Right atrium auricular region (tissue), 2 donors: Measurements from ENCODE around the gene MKKS. TPM values are rescaled to one million over a fixed set of nuclear protein-coding genes. Genes with fewer than 3 reads are reported as not detected.

Experiments used
- DNase-seq: peaks from one replicate; pipeline ENCODE4 v3.0.0-alpha.2; 2019; ENCODE audit warnings: low spot score
- H3K27ac ChIP-seq, 2 donors: fragments of 200-600 bp; sonication (generic); 1 replicate in 1 of 2; 2 replicates in 1 of 2; pipeline ENCODE4 v1.5.1; 2016 to 2019
- H3K27me3 ChIP-seq, 2 donors: fragments of 200-600 bp; sonication (generic); one replicate each; pipeline versions ENCODE4 v1.5.1 to v1.6.0; 2017 to 2019
- H3K36me3 ChIP-seq: fragments of 200-600 bp; sonication (generic); one replicate; pipeline ENCODE4 v1.5.1; 2016
- H3K4me1 ChIP-seq, 2 donors: fragments of 200-600 bp; sonication (generic); one replicate each; pipeline versions ENCODE4 v1.5.1 to v1.6.0; 2017 to 2019
- H3K4me3 ChIP-seq, 2 donors: fragments of 200-600 bp; sonication (generic); 1 replicate in 1 of 2; 2 replicates in 1 of 2; pipeline ENCODE4 v1.5.1; 2017 to 2019; ENCODE audit warnings: mild to moderate bottlenecking in 1 of 2, moderate library complexity in 1 of 2
- H3K9me3 ChIP-seq, 2 donors: fragments of 200-600 bp; sonication (generic); one replicate each; pipeline ENCODE4 v1.5.1; 2019
- total RNA-seq, 2 donors: library from RNA; depleted of rRNA; stranded (reverse); fragments of >200 nt; gene quantifications; one replicate each; pipeline ENCODE4 v1.1.0, GENCODE V29; 2016
- TF ChIP-seq, protein P1 (sequence below), 2 donors: fragments of 200-600 bp; sonication (generic); IDR thresholded peaks; one replicate each; pipeline ENCODE4 v1.5.1; 2019; ENCODE audit warnings: antibody characterized with exemption in 2 of 2

MKKS gene
- total RNA-seq, 2 donors from 2014 or later = 12.4 to 15.4 TPM

DNA sequence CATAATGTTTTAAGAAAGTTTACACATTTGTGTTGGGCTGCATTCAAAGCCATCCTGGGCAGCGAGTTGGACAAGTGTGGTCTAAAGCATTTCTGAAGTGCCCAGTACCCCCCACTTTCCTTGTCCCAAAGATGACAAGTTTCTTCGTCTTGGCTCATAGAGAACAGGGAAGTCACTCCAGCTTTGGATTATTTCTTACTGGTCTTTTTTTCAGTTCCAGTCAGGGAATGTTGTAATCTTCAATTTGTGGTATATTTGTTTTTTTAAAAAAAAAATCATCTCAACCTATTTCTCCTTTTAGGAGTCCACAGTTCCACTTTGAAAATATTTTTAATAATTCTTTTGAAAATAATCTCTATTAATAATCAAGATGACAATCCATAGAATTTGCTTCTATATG, 35.0 kb upstream of the MKKS start:
- no peak for DNase-seq
- no peak overlapping the region for H3K4me3 ChIP-seq
- H3K27ac ChIP-seq = no peak overlapping the region
- H3K4me1 ChIP-seq = peaks cover 0 to 32% of the 10 kb centered on the region in 2 donors
- TF ChIP-seq, protein P1, sequence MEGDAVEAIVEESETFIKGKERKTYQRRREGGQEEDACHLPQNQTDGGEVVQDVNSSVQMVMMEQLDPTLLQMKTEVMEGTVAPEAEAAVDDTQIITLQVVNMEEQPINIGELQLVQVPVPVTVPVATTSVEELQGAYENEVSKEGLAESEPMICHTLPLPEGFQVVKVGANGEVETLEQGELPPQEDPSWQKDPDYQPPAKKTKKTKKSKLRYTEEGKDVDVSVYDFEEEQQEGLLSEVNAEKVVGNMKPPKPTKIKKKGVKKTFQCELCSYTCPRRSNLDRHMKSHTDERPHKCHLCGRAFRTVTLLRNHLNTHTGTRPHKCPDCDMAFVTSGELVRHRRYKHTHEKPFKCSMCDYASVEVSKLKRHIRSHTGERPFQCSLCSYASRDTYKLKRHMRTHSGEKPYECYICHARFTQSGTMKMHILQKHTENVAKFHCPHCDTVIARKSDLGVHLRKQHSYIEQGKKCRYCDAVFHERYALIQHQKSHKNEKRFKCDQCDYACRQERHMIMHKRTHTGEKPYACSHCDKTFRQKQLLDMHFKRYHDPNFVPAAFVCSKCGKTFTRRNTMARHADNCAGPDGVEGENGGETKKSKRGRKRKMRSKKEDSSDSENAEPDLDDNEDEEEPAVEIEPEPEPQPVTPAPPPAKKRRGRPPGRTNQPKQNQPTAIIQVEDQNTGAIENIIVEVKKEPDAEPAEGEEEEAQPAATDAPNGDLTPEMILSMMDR (IDR thresholded peaks at IDR 0.05) = no peak
- H3K9me3 ChIP-seq = no peaks in the 10 kb centered on the region
- H3K36me3 ChIP-seq = no peaks in the 10 kb centered on the region
- H3K27me3 ChIP-seq = no peaks in the 10 kb centered on the region

DNA sequence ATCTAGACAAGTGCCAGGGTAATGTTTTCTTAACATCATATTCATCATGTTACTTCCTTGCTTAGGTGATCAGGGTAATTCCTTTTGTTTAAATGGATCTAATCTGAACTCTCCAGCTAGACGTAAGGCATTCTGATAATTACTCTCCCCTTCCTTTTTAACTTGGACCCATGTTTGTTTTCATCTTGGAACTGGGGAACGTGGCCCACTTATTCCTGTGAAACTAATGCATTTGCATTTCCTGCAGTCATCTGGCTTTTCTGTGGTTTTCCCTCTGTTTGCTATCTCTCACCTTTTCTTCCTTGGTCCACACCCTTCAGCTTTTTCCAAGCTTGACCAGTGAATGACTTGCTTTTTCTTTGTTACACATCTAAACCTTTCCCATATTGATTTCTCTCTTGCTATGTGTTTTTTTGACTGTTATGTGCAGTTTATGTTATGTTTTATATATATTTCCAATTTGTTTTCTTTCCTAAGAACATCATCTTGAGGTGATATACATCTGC, 34.4 kb upstream of the MKKS start:
- H3K27me3 ChIP-seq = no peaks in the 10 kb centered on the region
- H3K36me3 ChIP-seq = no peaks in the 10 kb centered on the region
- H3K4me1 ChIP-seq = peaks cover 0 to 32% of the 10 kb centered on the region in 2 donors
- TF ChIP-seq, protein P1 (IDR thresholded peaks at IDR 0.05) = no peak
- no peak overlapping the region for H3K4me3 ChIP-seq
- H3K9me3 ChIP-seq = no peaks in the 10 kb centered on the region
- DNase-seq = no peak
- H3K27ac ChIP-seq = peak overlapping the region in 1 of 2 donors; percentile 51

DNA sequence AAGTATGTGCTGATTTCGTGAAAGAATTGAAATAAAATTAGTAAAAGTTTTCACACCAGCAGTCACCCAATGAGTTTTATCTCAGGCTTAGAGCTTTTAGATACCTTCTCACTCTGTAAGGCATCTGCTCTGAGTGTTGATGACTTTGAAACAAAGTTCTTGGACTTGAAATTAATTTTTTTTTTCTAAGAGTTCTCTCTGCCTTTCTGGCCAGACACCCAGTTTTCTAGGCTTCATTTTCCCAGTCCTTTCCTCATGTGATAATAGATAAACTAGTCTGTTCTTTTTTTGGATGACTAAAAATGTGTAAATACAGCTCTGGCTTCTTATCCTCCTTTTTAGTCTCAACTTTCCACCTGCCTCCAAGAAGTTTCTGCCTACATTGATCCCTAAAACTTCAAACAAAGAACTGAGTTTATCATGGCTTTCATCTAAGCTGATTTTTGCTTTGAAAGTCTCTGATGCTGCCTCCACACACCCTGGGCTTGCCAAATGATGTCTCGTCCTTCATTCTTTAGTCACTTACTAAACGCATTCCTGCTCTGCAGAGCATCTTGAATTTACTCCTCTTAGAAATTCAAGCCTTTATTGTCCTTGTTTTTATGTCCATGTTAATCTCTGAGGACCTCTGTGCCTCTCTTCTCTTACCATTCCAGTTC, 33.8 kb upstream of the MKKS start:
- Histone ChIP-seq H3K9me3 (no peaks in the 10 kb centered on the region), H3K36me3 (no peaks in the 10 kb centered on the region), H3K4me3 (no peak overlapping the region), H3K27ac (peak overlapping the region in 1 of 2 donors; percentile 51), H3K4me1 (peaks cover 0 to 32% of the 10 kb centered on the region in 2 donors), H3K27me3 (no peaks in the 10 kb centered on the region)
- TF ChIP-seq, protein P1 (IDR thresholded peaks at IDR 0.05) = no peak
- no peak for DNase-seq

DNA sequence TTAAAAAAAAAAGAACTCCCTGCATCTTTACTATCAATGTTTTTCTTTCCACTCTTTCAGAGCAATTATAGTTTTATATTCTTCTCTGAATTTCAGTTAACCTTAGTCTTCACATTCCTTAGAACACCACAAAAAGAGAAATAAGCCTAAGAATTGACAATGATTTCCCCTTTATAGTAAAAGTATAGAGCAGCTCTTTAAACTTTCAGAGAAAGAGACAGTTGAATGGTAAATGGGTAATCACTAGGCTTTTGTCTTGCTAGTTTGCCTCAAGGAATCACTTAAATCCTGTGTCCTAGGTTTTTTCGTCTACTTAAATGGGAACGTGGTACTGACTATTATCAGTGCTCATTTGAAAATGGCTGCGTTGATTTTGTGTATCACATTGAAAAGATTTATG, 32.8 kb upstream of the MKKS start:
- H3K27me3 ChIP-seq = no peaks in the 10 kb centered on the region
- peak overlapping the region; percentile 42 to 54 for H3K27ac ChIP-seq
- DNase-seq = no peak
- H3K9me3 ChIP-seq = no peaks in the 10 kb centered on the region
- TF ChIP-seq, protein P1 (IDR thresholded peaks at IDR 0.05) = no peak
- H3K36me3 ChIP-seq = no peaks in the 10 kb centered on the region
- peaks cover 0 to 32% of the 10 kb centered on the region in 2 donors for H3K4me1 ChIP-seq
- H3K4me3 ChIP-seq = no peak overlapping the region

DNA sequence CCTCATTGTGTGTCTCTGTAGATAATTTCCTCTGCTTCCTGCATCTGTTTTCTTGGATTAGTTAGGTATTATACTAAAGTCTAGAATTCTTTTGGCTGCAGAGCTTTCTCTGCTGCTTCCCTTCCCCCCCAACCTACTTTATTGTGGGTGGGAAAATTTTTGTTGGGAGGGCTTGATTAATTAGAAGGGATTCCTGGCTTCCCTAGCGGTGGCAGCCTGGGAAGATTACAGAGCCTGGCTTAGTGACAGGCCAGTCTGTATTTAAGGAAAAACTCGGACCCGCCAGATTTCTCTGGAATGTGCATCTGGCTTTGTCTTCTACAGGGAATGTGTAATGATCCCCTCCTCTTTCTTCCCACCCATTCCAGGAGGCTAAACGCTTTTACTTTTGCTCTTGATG, 32.3 kb upstream of the MKKS start:
- peak overlapping the region; percentile 42 to 54 for H3K27ac ChIP-seq
- no peaks in the 10 kb centered on the region for H3K9me3 ChIP-seq
- H3K4me1 ChIP-seq = peaks cover 0 to 32% of the 10 kb centered on the region in 2 donors
- H3K36me3 ChIP-seq = no peaks in the 10 kb centered on the region
- DNase-seq = no peak
- TF ChIP-seq, protein P1 (IDR thresholded peaks at IDR 0.05) = no peak
- no peak overlapping the region for H3K4me3 ChIP-seq
- no peaks in the 10 kb centered on the region for H3K27me3 ChIP-seq

DNA sequence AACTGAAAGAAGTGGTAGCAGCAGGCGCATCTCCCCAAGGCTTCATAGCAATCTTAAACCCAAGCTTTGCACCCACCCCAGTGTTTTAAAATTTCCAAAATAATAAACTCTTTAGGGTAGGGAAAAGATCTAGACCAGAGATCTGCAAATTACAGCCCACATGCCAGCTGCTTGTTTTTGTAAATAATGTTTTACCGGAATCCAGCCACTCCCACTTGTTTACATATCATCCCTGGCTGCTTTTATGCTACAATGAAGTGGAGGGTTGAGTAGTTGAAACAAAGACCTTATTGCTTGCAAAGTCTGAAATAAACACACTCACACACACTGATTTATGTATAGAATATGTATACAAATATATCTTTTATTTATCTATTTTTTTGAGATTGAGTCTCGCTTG, 31.1 kb upstream of the MKKS start:
- peaks cover 0 to 28% of the 10 kb centered on the region in 2 donors for H3K4me1 ChIP-seq
- TF ChIP-seq, protein P1 (IDR thresholded peaks at IDR 0.05) = no peak

More for the DNA sequence above, 31.1 kb upstream of the MKKS start:
- no peak overlapping the region for H3K4me3 ChIP-seq
- no peaks in the 10 kb centered on the region for H3K27me3 ChIP-seq
- no peak overlapping the region for H3K27ac ChIP-seq
- DNase-seq = no peak
- no peaks in the 10 kb centered on the region for H3K9me3 ChIP-seq
- H3K36me3 ChIP-seq = no peaks in the 10 kb centered on the region
